Testis (tissue), 3 donors: ENCODE data around the gene TMPRSS13. TPM values are rescaled to one million over a fixed set of nuclear protein-coding genes. Genes with fewer than 3 reads are reported as not detected.

Experiments used
- DNase-seq: peaks from one replicate; pipeline ENCODE4 v3.0.0-alpha.2; 2019
- H3K27ac ChIP-seq, 2 donors: fragments of 200-600 bp; sonication (generic); one replicate each; pipeline ENCODE4 v1.5.1; 2019
- H3K27me3 ChIP-seq: fragments of 200-600 bp; sonication (generic); one replicate; pipeline ENCODE4 v1.5.1; 2019
- H3K36me3 ChIP-seq: fragments of 200-600 bp; sonication (generic); one replicate; pipeline ENCODE4 v1.5.1; 2017; ENCODE audit warnings: low read depth; ENCODE audit errors: missing control alignments
- H3K4me1 ChIP-seq: fragments of 200-600 bp; sonication (generic); one replicate; pipeline ENCODE4 v1.5.1; 2019
- H3K4me3 ChIP-seq, 2 donors: fragments of 200-600 bp; sonication (generic); one replicate each; pipeline ENCODE4 v1.5.1; 2017 to 2019
- H3K9me3 ChIP-seq: fragments of 200-600 bp; sonication (generic); one replicate; pipeline ENCODE4 v1.5.1; 2017
- POLR2A ChIP-seq: fragments of 450-650 bp; IDR thresholded peaks from one replicate; pipeline ENCODE4 v1.6.1; 2017; ENCODE audit warnings: antibody characterized with exemption, mild to moderate bottlenecking, moderate library complexity
- WGBS, 2 donors: methylation state at CpG; one replicate each; pipeline ENCODE4 v1.1.5; 2018; 5-methylcytosine and 5-hydroxymethylcytosine counted together
- intact Hi-C: fragments of 100-400 bp; cut with DNase I; formaldehyde crosslinking; loops from one replicate; pipeline ENCODE4 v1.15.1; 2023; ENCODE audit warnings: low total_unique reads
- polyA plus RNA-seq: library from polyadenylated mRNA; stranded (reverse); fragments of 350-450 nt; fragmentation: Illumina TruSeq; extraction: RNeasy Lipid Tissue Mini Kit (QIAGEN cat#74804); gene quantifications from one replicate; pipeline ENCODE4 v1.2.3, GENCODE V29; 2014; ENCODE audit warnings: low read depth, low replicate concordance; ENCODE audit not compliant: insufficient read depth
- total RNA-seq, 2 donors: library from RNA; depleted of rRNA; stranded (reverse); fragments of >200 nt; gene quantifications; one replicate each; pipeline ENCODE4 v1.2.3, GENCODE V29; 2016
- TF ChIP-seq, protein P1 (sequence below), 3 experiments: fragments of 450-650 bp in 2 of 3; fragments of 200-600 bp in 1 of 3; sonication (generic) in 1 of 3; IDR thresholded peaks; one replicate each; pipeline ENCODE4 v1.5.1; 2016 to 2019; ENCODE audit warnings: antibody characterized with exemption in 3 of 3, mild to moderate bottlenecking in 2 of 3, moderate library complexity in 1 of 3

TMPRSS13 gene
- total and polyA plus RNA-seq, 3 donors from 2014 or later = 0.74 to 0.91 (median 0.87) TPM

DNA sequence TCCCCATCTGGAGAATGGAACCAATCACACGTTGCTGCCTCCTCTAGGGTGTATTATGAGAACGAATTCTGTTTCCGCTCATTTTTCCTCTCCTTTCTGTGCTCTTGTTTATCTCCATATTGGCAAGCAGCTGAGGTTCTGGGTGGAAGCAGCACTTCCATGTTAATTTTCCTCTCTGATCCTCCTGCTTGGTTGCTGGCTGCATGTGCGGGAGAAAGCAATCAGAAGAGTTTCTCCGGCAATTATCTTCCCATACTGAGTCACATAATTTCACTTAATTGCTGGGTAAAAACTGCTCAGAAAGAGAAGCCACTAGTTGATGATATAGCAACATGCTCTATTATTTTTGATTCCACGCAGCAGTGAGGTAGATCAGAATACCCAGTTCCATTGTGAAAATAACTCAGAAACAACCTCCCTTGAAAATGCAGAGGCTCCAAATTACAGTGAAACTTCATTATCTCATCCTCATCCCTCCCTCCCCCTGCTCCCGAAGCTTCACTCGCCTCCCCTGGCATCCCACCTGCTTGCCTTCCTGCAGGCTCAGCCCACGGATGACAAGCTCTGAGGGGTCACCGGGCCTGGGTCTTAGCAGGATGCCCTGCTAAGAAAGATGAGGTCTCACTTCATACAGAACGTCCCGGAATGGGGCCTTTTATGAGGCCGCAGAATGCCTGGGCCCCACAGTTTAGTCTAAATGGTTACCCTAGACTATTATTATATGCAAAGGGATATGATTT, 73.1 kb downstream of the TMPRSS13 start:
- Histone ChIP-seq H3K9me3 (no peaks in the 10 kb centered on the region), H3K4me1 (peaks cover 72% of the 10 kb centered on the region), H3K4me3 (no peak overlapping the region), H3K27me3 (no peaks in the 10 kb centered on the region), H3K27ac (peak overlapping the region; percentile 44 to 51), H3K36me3 (no peaks in the 10 kb centered on the region)
- no peak for TF ChIP-seq POLR2A
- TF ChIP-seq, protein P1, sequence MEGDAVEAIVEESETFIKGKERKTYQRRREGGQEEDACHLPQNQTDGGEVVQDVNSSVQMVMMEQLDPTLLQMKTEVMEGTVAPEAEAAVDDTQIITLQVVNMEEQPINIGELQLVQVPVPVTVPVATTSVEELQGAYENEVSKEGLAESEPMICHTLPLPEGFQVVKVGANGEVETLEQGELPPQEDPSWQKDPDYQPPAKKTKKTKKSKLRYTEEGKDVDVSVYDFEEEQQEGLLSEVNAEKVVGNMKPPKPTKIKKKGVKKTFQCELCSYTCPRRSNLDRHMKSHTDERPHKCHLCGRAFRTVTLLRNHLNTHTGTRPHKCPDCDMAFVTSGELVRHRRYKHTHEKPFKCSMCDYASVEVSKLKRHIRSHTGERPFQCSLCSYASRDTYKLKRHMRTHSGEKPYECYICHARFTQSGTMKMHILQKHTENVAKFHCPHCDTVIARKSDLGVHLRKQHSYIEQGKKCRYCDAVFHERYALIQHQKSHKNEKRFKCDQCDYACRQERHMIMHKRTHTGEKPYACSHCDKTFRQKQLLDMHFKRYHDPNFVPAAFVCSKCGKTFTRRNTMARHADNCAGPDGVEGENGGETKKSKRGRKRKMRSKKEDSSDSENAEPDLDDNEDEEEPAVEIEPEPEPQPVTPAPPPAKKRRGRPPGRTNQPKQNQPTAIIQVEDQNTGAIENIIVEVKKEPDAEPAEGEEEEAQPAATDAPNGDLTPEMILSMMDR (IDR thresholded peaks at IDR 0.05) = no peak
- intact Hi-C loops = no loop called here
- whole genome bisulfite sequencing, 2 donors = 52 to 67% methylated on average over 13 of the region's 13 CpGs
- DNase-seq = peak; percentile 13

DNA sequence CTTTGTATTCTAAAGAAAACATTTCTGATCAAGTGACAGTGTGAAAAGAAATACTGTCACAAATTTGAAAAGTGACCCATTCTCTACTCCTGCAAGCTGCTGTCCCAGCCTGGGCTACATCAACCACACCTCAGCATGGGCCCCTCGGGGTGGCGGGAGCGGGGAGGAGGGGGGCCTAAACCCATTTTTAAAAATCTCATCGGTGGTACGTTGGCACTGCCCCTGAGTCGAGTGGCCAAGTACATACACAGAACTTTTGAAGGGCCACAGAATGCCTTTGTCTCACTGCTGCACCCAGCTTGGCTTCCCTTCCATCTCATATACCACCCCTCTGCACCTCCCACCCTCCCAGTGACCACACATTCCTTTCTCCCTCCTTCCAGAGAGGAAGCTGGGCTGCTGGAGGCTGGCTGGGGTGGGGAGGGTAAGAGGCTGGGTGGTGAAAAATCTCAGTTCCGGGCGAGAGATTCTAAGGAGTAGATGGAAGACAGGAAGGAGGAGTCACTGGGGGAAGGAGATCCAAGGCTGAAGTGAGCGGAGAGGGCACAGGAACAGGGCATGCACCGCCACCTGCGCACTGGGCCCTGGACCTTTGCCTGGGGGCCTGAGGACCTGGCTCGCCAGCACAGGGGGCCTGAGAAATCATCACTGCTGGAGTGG, 73.9 kb downstream of the TMPRSS13 start:
- Histone ChIP-seq H3K4me3 (no peak overlapping the region), H3K4me1 (peaks cover 70% of the 10 kb centered on the region), H3K27me3 (no peaks in the 10 kb centered on the region), H3K27ac (peak overlapping the region; percentile 44 to 51), H3K36me3 (no peaks in the 10 kb centered on the region), H3K9me3 (no peaks in the 10 kb centered on the region)
- TF ChIP-seq, protein P1 (IDR thresholded peaks at IDR 0.05) = no peak
- TF ChIP-seq POLR2A = no peak
- intact Hi-C loops = no loop called here
- DNase-seq = peak; percentile 11
- 55 to 80% methylated on average over 12 of the region's 12 CpGs for WGBS, 2 donors

DNA sequence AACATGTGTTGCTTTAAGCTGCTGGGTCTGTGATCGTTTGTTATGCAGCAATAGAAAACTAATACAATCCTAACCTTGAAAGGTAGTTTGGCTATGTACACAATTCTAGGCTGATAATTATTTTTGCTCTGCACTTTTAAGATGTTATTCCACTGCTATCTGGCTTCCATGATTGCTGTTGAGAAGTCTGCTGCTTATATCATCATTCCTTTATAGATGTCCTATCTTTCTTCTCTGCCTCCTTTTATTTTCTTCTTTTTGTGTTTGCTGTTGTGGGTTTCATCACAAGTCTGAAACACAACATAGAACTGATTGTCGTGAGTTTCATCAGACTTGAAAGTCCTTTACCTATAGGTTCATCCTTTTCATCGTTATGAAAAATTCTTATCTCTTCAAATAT, 76.9 kb downstream of the TMPRSS13 start:
- Histone ChIP-seq H3K4me3 (no peak overlapping the region), H3K27me3 (no peaks in the 10 kb centered on the region), H3K4me1 (peaks cover 49% of the 10 kb centered on the region), H3K9me3 (no peaks in the 10 kb centered on the region), H3K36me3 (no peaks in the 10 kb centered on the region), H3K27ac (peak overlapping the region; percentile 42 to 76)
- intact Hi-C loops = no loop called here
- 62 to 67% methylated on average over 3 of the region's 3 CpGs for WGBS, 2 donors
- no peak for TF ChIP-seq POLR2A
- TF ChIP-seq, protein P1 (IDR thresholded peaks at IDR 0.05) = no peak
- no peak for DNase-seq

DNA sequence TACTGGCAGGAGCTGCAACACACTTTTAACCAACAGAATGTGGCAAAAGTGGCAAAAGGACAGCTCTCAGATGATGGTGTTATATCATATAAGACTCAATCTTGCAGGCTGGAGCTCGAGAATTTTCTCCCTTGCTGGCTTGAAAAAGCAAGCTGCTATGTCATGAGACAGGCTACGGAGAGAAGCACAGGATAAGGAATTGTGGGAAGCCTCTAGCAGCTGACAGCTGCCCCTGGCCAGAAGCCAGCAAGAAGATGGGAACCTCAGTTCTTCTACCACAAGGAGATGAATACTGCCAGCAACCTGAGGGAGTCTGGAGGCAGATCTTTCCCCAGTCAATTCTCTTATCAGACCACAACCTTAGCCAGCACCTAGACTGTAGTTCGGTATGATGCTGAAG, 77.3 kb downstream of the TMPRSS13 start:
- DNase-seq = peak; percentile 48
- H3K27ac ChIP-seq = peak overlapping the region; percentile 42 to 76
- TF ChIP-seq, protein P1 (IDR thresholded peaks at IDR 0.05) = no peak
- TF ChIP-seq POLR2A = no peak
- H3K4me1 ChIP-seq = peaks cover 44% of the 10 kb centered on the region
- intact Hi-C loops = no loop called here
- 25 to 60% methylated on average over 3 of the region's 3 CpGs for WGBS, 2 donors
- H3K36me3 ChIP-seq = no peaks in the 10 kb centered on the region
- no peaks in the 10 kb centered on the region for H3K9me3 ChIP-seq
- H3K27me3 ChIP-seq = no peaks in the 10 kb centered on the region
- no peak overlapping the region for H3K4me3 ChIP-seq
